Measurements from ENCODE around the gene CCNY. TPM values are rescaled to one million over a fixed set of nuclear protein-coding genes. Genes with fewer than 3 reads are reported as not detected.

CCNY gene
- total RNA-seq, 2 experiments from 2014 or later: 47.0 to 51.5 TPM

DNA sequence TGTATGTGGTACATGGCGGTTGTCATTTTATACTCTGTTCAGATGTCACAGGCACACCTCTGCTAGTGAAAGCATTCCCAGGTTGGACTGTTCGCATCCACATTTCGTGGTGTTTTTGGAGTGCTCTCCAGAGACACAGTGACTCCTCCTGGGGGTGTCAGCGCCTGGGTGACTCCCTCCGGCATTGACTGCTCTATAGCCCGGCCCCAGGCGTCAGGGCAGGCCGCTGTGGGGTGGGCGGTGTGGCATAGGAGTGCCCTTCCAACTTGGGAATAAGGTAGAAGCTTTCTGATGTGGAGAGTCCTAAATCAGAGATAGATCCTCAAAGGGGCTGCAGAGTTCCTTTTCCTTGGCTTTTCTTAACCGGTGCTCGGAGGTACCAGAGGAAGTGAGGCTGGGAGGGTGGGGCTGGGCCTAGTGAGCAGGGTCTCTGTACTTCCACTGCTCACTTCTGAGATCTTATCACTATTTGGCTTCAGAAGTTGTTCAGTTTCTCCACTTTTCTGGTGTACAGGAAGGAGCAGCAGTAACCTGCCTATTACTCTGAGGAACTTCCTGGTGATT lies 32.3 kb downstream of the CCNY start:
- Mint-ChIP-seq H3K27ac (no peak overlapping the region), H3K27me3 (no peaks in the 10 kb centered on the region), H3K4me1 (peaks cover 21% of the 10 kb centered on the region), H3K4me3 (no peak overlapping the region), H3K9me3 (ENCODE audit: low read depth) (no peaks in the 10 kb centered on the region), H3K36me3 (peaks cover 2% of the 10 kb centered on the region)
- CTCF ChIA-PET: no interaction called here
- no peak for DNase-seq
- no peak for ATAC-seq

DNA sequence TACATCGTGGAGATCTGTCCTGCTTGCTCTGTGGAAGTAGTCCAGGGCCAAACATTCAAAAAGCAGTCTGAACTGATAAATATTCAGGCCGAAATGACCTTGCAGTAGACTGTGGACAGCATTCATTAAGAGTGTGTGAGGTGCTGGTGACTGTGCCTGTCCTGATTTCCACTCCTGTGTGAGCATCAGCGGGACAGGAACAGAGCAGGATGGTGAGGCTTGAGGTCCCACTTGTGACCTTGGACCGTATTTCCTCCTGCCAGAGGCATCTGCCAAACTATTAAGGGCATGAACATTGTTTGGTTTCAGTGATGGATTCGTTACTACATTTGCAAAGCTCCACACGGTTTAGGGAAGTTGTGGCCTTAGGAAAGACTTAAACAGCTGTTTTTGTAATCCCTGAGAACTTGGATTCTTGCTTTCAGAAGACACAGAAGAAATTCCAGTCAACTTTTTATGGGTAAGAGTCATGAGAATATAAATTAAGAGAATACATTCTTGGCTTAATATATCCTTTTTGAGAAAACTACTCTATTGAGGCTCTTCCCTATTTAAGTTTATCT lies 32.8 kb downstream of the CCNY start:
- no peak for ATAC-seq
- no peaks in the 10 kb centered on the region for H3K9me3 Mint-ChIP-seq (ENCODE audit: low read depth)
- no peak for DNase-seq
- H3K4me3 Mint-ChIP-seq: no peak overlapping the region
- CTCF ChIA-PET: no interaction called here
- no peak overlapping the region for H3K27ac Mint-ChIP-seq
- no peaks in the 10 kb centered on the region for H3K27me3 Mint-ChIP-seq
- H3K4me1 Mint-ChIP-seq: peaks cover 21% of the 10 kb centered on the region
- H3K36me3 Mint-ChIP-seq: no peaks in the 10 kb centered on the region

- Mint-ChIP-seq H3K27ac (no peak overlapping the region), H3K4me1 (peaks cover 38% of the 10 kb centered on the region), H3K4me3 (no peak overlapping the region), H3K27me3 (no peaks in the 10 kb centered on the region), H3K9me3 (ENCODE audit: low read depth) (no peaks in the 10 kb centered on the region), H3K36me3 (peaks cover 3% of the 10 kb centered on the region)
- no peak for ATAC-seq
- CTCF ChIA-PET: no interaction called here
- DNase-seq: no peak
Observed at GRCh38 chr10:35371731-35372130, 35.4 kb downstream of the CCNY start.

- Mint-ChIP-seq H3K36me3 (peaks cover 3% of the 10 kb centered on the region), H3K4me1 (peaks cover 43% of the 10 kb centered on the region), H3K9me3 (ENCODE audit: low read depth) (no peaks in the 10 kb centered on the region), H3K27ac (no peak overlapping the region), H3K27me3 (no peaks in the 10 kb centered on the region), H3K4me3 (no peak overlapping the region)
- ATAC-seq (no peak), DNase-seq (no peak)
- CTCF ChIA-PET: no interaction called here
Observed at GRCh38 chr10:35372329-35372728, 36.0 kb downstream of the CCNY start.

DNA sequence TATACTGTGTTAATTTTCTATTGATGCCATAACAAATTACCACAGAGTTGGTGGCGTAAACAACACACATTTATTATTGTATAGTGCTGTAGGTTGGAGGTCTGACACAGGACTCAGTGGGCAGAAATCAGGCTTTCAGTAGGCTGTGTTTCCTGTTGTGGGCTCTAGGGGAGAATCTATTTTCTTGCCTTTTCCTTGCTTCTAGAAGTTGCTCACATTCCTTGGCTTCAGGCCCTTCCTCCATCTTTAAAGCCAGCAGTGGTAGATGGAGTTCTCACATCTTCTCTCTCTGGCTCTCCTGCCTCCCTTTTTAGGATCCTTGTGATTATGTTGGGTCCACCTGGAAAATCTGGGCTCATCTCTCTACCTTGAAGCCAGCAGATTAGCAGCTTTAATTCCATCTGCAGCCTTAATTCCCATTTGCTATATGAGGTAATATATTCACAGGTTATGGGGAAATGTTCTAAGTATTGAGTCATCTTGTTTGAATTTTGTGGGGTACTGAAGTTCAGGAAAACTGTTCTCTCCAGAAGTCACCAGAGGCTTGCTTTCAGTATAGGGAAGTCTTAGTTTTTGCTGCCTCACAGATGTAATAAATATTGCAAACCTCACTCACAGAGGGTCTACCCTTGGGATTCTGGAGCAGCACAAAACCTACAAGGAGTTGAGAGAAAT lies 38.9 kb downstream of the CCNY start:
- H3K36me3 Mint-ChIP-seq: peaks cover 3% of the 10 kb centered on the region
- H3K4me3 Mint-ChIP-seq: no peak overlapping the region
- DNase-seq: no peak
- H3K4me1 Mint-ChIP-seq: peaks cover 52% of the 10 kb centered on the region
- no peak for ATAC-seq
- no peaks in the 10 kb centered on the region for H3K9me3 Mint-ChIP-seq (ENCODE audit: low read depth)
- H3K27me3 Mint-ChIP-seq: no peaks in the 10 kb centered on the region
- H3K27ac Mint-ChIP-seq: no peak overlapping the region
- CTCF ChIA-PET: no interaction called here

DNA sequence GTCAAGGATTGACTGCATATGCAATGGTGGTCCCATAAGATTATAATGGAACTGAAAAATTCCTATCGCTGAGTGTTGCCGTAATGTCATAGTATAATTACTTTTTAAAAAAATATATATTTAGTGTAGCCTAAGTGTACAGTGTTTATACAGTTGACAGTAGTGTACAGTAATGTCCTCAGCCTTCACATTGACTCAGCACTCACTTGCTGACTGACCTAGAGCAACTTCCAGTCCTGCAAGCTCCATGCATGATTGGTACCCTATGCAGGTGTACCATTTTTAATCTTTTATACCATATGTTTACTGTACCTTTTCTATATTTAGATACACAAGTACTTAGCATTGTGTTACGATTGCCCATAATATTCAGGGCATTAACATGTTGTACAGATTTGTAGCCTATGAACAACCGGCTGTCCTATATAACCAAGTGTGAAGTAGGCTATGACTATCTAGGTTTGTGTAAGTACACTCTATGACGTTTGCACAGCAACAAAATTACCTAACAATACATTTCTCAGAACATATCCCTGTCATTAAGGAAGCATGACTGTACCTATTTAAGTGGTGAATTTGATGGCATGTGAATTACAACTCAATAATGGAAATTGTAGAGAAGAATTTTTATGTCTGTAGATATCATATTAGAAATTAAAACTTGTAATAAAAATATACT lies 40.9 kb downstream of the CCNY start:
- DNase-seq (no peak), ATAC-seq (peak; percentile 12)
- Mint-ChIP-seq H3K4me3 (no peak overlapping the region), H3K36me3 (peaks cover 3% of the 10 kb centered on the region), H3K4me1 (peaks cover 42% of the 10 kb centered on the region), H3K27me3 (no peaks in the 10 kb centered on the region), H3K27ac (no peak overlapping the region), H3K9me3 (ENCODE audit: low read depth) (no peaks in the 10 kb centered on the region)
- CTCF ChIA-PET: no interaction called here

DNA sequence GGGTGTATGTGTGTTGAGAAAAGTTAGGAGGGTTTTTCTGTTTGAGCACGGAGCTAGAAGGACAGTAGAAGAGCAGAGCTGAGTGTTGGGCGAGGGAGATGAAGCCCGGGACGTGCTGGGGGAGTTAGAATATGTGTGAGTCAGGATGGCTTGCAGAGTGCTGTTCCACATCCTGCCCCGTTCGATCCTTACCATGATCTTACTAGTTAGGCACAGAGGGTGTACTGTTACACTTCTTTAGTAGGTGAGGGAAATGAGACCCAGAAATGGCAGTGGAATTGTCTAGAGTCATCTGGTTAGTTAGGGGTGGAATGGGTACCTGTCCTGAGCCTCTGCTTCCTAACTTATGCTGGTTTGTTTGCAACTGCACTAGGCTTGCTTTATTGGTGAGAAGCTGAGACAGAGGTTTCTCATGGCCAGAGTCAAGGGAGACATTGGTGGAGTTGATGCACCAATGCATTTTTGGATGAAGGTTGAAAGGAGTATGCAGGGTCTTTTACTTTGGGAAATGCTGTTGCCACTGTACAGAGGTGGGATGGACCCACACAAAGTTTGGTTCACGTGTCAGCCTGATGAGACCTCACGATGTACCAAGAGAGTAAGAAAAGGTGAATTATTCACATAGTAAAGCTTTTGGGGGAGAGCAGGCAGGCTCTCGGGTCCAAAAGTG lies 42.4 kb downstream of the CCNY start:
- peaks cover 42% of the 10 kb centered on the region for H3K4me1 Mint-ChIP-seq
- CTCF ChIA-PET: no interaction called here
- no peak for DNase-seq
- H3K4me3 Mint-ChIP-seq: no peak overlapping the region
- peak; percentile 47 for ATAC-seq
- H3K9me3 Mint-ChIP-seq (ENCODE audit: low read depth): no peaks in the 10 kb centered on the region
- peak overlapping the region; percentile 70 for H3K27ac Mint-ChIP-seq
- no peaks in the 10 kb centered on the region for H3K27me3 Mint-ChIP-seq
- peaks cover 3% of the 10 kb centered on the region for H3K36me3 Mint-ChIP-seq

- ATAC-seq (no peak), DNase-seq (no peak)
- Mint-ChIP-seq H3K27ac (peak overlapping the region; percentile 70), H3K27me3 (no peaks in the 10 kb centered on the region), H3K4me1 (peaks cover 42% of the 10 kb centered on the region), H3K4me3 (no peak overlapping the region), H3K36me3 (peaks cover 3% of the 10 kb centered on the region), H3K9me3 (ENCODE audit: low read depth) (no peaks in the 10 kb centered on the region)
- CTCF ChIA-PET: no interaction called here
Observed at GRCh38 chr10:35379226-35380137, 43.2 kb downstream of the CCNY start.

DNA sequence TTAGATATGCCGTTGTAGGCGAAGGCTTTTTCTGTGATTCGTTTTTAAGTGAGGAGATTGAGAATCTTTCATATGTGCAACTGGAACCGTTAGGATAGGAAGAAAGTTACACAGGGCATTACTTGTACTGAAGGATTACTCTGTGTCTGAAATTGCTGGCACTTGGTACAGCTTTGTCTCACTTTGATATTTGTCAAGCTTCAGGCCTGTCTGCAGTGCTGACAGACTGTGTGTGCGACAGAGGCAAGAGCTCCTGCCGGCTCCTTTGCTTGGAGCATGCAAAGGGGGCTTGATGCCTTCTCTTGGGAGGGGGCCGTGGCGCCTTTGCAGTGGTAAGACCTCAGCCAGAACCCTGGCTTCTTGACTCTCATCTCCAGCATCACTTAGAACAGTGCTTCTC lies 45.8 kb downstream of the CCNY start:
- H3K4me3 Mint-ChIP-seq: no peak overlapping the region
- no peaks in the 10 kb centered on the region for H3K36me3 Mint-ChIP-seq
- H3K4me1 Mint-ChIP-seq: peaks cover 27% of the 10 kb centered on the region
- ATAC-seq (no peak), DNase-seq (no peak)
- CTCF ChIA-PET: no interaction called here
- H3K9me3 Mint-ChIP-seq (ENCODE audit: low read depth): no peaks in the 10 kb centered on the region
- H3K27ac Mint-ChIP-seq: no peak overlapping the region
- no peaks in the 10 kb centered on the region for H3K27me3 Mint-ChIP-seq

GRCh38 chr10:35384265-35384868 lies 48.1 kb downstream of the CCNY start:
- Mint-ChIP-seq H3K4me1 (peaks cover 8% of the 10 kb centered on the region), H3K36me3 (peaks cover 2% of the 10 kb centered on the region), H3K9me3 (ENCODE audit: low read depth) (no peaks in the 10 kb centered on the region), H3K4me3 (no peak overlapping the region), H3K27ac (no peak overlapping the region), H3K27me3 (no peaks in the 10 kb centered on the region)
- ATAC-seq: no peak
- CTCF ChIA-PET: no interaction called here
- DNase-seq: no peak

- ATAC-seq (no peak), DNase-seq (no peak)
- CTCF ChIA-PET: interaction anchor here (1.4 kb wide), 1 partner anchor 392 kb away, joined by 3 read pairs; no protein-coding TSS in a partner anchor
- Mint-ChIP-seq H3K36me3 (peaks cover 18% of the 10 kb centered on the region), H3K4me3 (no peak overlapping the region), H3K9me3 (ENCODE audit: low read depth) (peaks cover 14% of the 10 kb centered on the region), H3K27me3 (no peaks in the 10 kb centered on the region), H3K27ac (no peak overlapping the region), H3K4me1 (peaks cover 5% of the 10 kb centered on the region)
Observed at GRCh38 chr10:35386594-35387174, 50.4 kb downstream of the CCNY start.

DNA sequence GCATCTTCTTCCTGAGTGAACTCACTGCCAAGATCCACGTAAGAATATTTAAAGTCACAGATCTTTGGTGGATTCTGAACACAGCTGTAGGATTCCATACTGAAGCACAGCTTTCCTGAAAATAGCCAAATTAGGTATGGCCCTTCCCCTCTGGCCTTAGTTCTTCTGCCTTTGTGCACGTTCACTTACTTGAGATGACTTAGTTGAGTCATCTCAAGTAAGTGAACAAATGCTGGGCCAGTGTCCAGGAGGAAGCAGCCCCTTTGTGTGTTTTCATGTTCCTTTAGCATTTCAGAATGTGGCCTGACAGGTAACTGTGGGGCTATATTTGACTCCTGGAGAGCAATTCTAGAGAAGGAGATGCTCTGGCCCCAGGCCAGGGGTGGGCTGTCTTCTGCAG lies 51.5 kb downstream of the CCNY start:
- Mint-ChIP-seq H3K36me3 (peaks cover 19% of the 10 kb centered on the region), H3K4me1 (peaks cover 5% of the 10 kb centered on the region), H3K27me3 (no peaks in the 10 kb centered on the region), H3K4me3 (no peak overlapping the region), H3K27ac (no peak overlapping the region), H3K9me3 (ENCODE audit: low read depth) (peaks cover 14% of the 10 kb centered on the region)
- CTCF ChIA-PET: no interaction called here
- DNase-seq (no peak), ATAC-seq (no peak)
